ENCODE results near the gene TGFBR3L. TPM values are rescaled to one million over a fixed set of nuclear protein-coding genes. Genes with fewer than 3 reads are reported as not detected.

TGFBR3L gene
- total and polyA plus RNA-seq, 2 of the 13 experiments (the other 11 are each of a cell fraction or from before 2014, with no cell fraction given) = 0.20 to 1.0 TPM

- TF ChIP-seq NR3C1 (CRISPR knock-in tag; IDR thresholded peaks at IDR 0.05) = no peak
- TF ChIP-seq IRF2 (CRISPR knock-in tag; IDR thresholded peaks at IDR 0.05) = no peak
- TF ChIP-seq SCMH1 (CRISPR knock-in tag; IDR thresholded peaks at IDR 0.05; ENCODE audit: borderline replicate concordance) = no peak
- TF ChIP-seq ZNF451 (CRISPR knock-in tag; IDR thresholded peaks at IDR 0.05) = 0 out of 2 replicates have a peak, but pooled peaks have one; percentile 32
- TF ChIP-seq, protein P1, sequence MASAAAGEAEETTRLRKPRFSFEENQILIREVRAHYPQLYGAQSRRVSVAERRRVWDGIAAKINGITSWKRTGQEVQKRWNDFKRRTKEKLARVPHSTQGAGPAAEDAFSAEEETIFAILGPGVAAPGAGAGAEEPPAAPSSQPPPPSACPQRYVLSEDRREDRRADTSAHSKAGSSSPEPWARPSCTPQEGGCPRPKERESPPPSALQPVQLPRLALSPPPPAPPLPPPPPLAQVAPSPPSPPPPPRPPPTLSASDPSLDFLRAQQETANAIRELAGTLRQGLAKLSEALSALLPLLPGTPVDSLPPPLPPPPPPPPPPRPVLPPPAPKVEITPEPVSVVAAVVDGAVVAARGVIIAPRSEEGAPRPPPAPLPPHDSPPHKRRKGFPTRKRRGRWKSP (CRISPR knock-in tag; IDR thresholded peaks at IDR 0.05) = peak; percentile 87
- TF ChIP-seq THAP11 (CRISPR knock-in tag; IDR thresholded peaks at IDR 0.05) = peak; percentile 89
- TF ChIP-seq, protein P2, sequence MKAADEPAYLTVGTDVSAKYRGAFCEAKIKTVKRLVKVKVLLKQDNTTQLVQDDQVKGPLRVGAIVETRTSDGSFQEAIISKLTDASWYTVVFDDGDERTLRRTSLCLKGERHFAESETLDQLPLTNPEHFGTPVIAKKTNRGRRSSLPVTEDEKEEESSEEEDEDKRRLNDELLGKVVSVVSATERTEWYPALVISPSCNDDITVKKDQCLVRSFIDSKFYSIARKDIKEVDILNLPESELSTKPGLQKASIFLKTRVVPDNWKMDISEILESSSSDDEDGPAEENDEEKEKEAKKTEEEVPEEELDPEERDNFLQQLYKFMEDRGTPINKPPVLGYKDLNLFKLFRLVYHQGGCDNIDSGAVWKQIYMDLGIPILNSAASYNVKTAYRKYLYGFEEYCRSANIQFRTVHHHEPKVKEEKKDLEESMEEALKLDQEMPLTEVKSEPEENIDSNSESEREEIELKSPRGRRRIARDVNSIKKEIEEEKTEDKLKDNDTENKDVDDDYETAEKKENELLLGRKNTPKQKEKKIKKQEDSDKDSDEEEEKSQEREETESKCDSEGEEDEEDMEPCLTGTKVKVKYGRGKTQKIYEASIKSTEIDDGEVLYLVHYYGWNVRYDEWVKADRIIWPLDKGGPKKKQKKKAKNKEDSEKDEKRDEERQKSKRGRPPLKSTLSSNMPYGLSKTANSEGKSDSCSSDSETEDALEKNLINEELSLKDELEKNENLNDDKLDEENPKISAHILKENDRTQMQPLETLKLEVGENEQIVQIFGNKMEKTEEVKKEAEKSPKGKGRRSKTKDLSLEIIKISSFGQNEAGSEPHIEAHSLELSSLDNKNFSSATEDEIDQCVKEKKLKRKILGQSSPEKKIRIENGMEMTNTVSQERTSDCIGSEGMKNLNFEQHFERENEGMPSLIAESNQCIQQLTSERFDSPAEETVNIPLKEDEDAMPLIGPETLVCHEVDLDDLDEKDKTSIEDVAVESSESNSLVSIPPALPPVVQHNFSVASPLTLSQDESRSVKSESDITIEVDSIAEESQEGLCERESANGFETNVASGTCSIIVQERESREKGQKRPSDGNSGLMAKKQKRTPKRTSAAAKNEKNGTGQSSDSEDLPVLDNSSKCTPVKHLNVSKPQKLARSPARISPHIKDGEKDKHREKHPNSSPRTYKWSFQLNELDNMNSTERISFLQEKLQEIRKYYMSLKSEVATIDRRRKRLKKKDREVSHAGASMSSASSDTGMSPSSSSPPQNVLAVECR (CRISPR knock-in tag; IDR thresholded peaks at IDR 0.05; ENCODE audit: borderline replicate concordance) = peak; percentile 92
- TF ChIP-seq SP2 (CRISPR knock-in tag; IDR thresholded peaks at IDR 0.05) = peak; percentile 89
- TF ChIP-seq MATR3 (CRISPR knock-in tag; IDR thresholded peaks at IDR 0.05) = no peak
- TF ChIP-seq PAX8 (CRISPR knock-in tag; IDR thresholded peaks at IDR 0.05; ENCODE audit: borderline replicate concordance) = peak; percentile 47; the same call in 1 of the 2 replicates
- TF ChIP-seq CAMTA2 (CRISPR knock-in tag; IDR thresholded peaks at IDR 0.05; ENCODE audit: borderline replicate concordance) = no peak; the same call in 1 of the 2 replicates
- TF ChIP-seq SRSF1 (optimal IDR thresholded peaks at IDR 0.05; ENCODE audit: low read depth, low read length) = peak; percentile 39
- peak; percentile 68; the same call in 1 of the 2 replicates for TF ChIP-seq ATF7-NPFF (CRISPR knock-in tag; IDR thresholded peaks at IDR 0.05; ENCODE audit: low read depth)
- peak; percentile 96 for TF ChIP-seq MYC (CRISPR knock-in tag; IDR thresholded peaks at IDR 0.05; ENCODE audit: borderline replicate concordance)
- no peak for TF ChIP-seq NCOA1 (CRISPR knock-in tag; IDR thresholded peaks at IDR 0.05)
- no peak for TF ChIP-seq NONO (IDR thresholded peaks at IDR 0.05)
- TF ChIP-seq NONO (CRISPR knock-in tag; conservative IDR thresholded peaks at IDR 0.05) = peak; percentile 85
- TF ChIP-seq TIGD3 (CRISPR knock-in tag; IDR thresholded peaks at IDR 0.05; ENCODE audit: borderline replicate concordance) = peak; percentile 77; the same call in 1 of the 2 replicates
- TF ChIP-seq ZNF644 (CRISPR knock-in tag; IDR thresholded peaks at IDR 0.05; ENCODE audit: low read depth) = 0 out of 2 replicates have a peak, but pooled peaks have one; percentile 17
- 0 out of 2 replicates have a peak, but pooled peaks have one; percentile 27 for TF ChIP-seq ELF1 (CRISPR knock-in tag; IDR thresholded peaks at IDR 0.05)
- 0 out of 2 replicates have a peak, but pooled peaks have one; percentile 30 for TF ChIP-seq ZNF619 (CRISPR knock-in tag; IDR thresholded peaks at IDR 0.05)
- peak; percentile 89 for TF ChIP-seq ARNT2 (CRISPR knock-in tag; IDR thresholded peaks at IDR 0.05; ENCODE audit: low read depth)
- peak; percentile 63 for TF ChIP-seq BCL6 (CRISPR knock-in tag; IDR thresholded peaks at IDR 0.05)
- TF ChIP-seq, protein P3, sequence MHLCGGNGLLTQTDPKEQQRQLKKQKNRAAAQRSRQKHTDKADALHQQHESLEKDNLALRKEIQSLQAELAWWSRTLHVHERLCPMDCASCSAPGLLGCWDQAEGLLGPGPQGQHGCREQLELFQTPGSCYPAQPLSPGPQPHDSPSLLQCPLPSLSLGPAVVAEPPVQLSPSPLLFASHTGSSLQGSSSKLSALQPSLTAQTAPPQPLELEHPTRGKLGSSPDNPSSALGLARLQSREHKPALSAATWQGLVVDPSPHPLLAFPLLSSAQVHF (CRISPR knock-in tag; IDR thresholded peaks at IDR 0.05) = no peak; the same call in 1 of the 2 replicates
Measured at GRCh38 chr19:7943444-7944176, 29.0 kb downstream of the TGFBR3L start, which contains the start of gene TIMM44 (continued).

Data from HepG2 (cell line).